T-helper 2 cell (primary cell): ENCODE results near the gene CEACAM4.

ENCODE experiments used
- DNase-seq, 5 experiments: peaks; one replicate each; pipeline versions ENCODE4 v3.0.0 to v3.0.0-alpha.2; 2012 to 2022

Gene CEACAM4

DNA sequence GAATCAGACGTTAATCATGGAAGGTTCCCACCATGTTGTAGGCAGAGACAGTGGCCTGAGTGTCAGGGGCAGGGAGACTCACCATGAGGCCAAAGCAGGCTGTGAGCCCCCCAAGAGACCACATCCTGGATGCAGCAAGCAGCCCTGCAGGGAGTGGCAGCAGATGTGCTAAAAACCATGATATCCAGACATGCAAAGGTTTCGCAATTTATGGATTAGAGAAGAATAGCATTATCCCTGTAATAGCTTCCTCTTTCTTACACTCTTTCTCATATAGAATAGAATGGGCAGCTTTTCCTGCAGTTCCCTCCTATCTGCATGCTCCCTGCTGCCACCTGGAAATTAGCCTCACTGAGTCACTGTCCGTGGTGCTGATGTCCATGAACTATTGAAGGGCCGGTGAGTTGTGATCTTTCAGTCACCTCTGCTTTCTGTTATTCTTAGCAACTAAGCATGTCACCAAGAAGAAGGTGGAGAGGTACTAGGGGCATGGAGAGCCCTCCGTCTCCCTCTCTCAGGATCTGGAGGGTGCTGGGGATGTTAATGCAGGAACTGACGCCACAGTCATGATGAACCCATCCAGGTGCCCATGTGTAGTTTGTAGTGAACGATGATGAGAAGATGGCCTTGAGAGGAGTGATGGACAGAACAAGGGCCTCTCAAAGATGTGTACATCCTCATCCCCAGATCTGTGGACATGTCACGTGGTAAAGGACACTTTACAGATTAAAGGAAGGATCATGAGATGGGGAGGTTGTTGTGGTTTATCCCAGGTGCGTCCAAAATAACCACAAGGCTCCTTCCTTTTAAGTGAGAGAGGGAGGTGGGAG, 9.9 kb downstream of the CEACAM4 start:
- no peak for DNase-seq

DNA sequence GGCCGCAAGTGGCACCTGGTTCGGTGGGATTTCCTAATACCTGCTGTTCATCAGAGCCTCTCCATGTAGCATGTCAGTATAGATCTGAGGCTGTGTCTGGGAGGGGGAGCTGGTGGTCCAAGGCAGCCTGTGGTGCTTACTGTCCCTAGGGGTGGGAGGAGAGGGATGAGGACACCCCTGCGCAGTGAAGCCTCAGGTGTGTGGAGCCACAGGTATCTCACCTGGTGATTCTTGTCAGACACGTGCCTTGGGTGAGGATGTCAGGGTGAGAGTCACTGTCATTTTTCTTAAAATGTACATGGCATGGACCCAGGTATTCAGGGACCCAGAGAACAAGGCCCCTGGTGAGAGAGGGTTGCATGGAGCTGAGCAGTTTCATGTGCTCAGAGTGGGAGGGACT, 11.7 kb downstream of the CEACAM4 start:
- DNase-seq, result no peak

DNA sequence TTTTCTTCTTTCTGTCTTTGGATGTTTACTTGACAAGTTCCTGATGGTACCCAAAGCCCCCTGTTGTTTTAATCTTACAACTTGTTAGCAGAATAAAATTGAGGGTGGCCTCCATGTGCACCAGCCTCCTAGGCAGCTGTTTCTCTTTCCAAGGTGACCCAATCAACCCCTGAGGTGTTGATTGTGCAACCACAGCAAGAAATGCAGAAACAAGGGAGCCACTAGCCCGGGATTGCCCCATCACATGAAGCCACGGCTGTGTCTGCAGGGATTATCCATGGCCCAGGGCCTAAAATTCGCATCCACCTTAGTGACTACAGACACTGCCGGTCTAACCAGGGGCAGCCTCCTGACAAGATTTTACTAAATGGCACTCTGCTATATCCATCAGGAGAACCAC, 14.4 kb downstream of the CEACAM4 start:
- no peak for DNase-seq

DNA sequence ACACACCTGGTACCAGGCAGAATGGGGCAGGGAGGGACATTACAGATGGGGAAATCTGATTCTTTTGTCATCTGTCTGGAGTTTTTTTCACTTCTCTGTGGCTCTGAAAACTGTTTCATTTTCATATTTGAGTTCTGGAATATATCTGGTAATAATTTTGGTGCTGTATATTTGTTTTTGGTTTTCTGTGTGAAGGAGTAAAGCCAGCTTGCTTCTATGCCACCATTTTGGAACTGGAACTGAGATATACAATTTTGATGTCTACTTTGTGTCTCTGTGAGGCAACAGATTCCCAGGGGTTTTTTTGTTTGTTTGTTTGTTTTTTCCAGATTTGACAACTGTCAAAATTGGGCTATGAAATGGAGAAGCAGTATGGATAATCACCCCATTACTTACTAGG, 16.1 kb downstream of the CEACAM4 start:
- no peak for DNase-seq

DNA sequence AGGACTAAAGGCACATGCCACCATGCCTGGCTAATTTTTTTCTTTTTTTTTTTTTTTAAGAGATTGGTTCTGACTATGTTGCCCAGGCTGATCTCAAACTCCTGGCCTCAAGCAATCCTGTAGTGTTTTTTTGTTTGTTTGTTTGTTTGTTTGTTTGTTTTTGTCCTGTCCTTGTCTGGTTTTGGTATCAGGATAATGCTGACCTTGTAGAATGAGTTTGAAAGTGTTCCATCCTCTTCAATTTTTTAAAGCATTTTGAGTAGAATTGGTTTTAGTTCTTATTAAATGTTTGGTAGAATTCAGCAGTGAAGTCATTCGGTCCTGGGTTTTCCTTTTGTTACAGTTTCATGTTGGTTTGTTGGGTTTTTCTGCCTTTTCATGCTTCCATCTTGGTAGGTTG, 19.2 kb downstream of the CEACAM4 start:
- no peak for DNase-seq

DNA sequence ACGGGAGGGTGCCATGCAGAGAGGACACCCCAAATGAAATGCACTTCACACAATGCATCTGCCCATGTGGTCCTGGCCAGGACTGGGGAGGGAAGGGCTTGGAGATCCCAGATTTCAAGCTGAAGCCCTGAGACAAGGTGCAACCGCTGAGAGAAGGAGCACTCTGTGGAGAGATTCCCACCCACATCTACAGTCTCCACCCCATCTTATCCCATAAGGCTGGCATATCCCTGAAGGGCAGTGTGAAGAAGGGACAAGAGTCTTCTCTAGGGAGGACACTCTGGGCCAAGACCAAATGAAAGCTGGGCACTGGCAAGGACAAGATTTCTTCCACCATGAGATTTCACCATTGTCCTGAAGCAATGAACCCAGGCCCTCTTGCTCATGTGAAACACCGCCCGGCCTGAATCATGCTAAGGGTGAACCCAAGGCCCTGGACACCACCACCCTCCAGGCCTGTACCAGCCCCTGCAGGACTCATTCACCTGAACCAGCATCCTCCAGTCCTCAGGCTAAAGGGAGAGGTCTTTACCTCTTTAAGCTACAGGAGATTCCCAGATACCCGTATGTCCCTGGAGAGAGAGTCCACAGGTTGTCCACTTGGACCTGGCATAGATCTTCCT, 20.5 kb downstream of the CEACAM4 start:
- DNase-seq, result no peak

DNA sequence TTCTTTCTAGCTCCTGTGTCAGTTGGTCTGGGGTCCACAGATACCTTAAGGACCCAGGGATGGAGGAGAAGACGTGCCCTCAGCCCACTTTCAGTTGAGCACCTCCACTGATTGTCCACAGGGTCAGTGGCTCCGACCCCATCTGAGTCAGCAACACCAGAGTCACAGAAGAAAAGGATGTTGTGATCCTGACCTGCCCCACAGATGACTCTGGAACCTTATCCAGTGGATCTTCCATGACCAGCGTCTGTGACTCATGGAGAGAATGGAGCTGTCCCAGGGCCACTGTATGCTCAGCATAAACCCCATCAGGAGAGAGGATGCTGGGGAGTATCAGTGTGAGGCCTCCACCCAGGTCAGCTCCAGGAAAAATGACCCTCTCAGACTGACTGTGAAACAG, 22.0 kb downstream of the CEACAM4 start:
- DNase-seq, result no peak

DNA sequence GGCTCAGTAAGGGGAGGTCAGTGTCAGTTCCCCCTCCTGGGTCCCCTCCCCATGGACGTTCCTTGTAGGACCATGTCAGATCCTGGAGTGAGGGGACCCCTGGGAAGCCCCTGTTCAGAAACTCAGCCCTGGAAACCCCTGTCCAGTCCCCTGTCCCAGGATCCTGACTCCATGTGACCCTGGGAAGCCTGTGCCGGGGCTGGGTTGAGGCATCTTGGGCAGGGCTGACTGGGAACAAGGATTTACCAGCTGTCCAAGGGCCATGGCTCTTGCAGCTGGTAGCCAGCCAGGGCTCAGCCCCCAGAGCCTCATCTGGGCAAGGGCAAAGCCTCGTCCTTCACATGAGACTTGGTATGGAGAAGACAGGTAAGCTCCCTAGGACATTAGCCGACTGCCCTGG, 25.1 kb downstream of the CEACAM4 start:
- no peak for DNase-seq

DNA sequence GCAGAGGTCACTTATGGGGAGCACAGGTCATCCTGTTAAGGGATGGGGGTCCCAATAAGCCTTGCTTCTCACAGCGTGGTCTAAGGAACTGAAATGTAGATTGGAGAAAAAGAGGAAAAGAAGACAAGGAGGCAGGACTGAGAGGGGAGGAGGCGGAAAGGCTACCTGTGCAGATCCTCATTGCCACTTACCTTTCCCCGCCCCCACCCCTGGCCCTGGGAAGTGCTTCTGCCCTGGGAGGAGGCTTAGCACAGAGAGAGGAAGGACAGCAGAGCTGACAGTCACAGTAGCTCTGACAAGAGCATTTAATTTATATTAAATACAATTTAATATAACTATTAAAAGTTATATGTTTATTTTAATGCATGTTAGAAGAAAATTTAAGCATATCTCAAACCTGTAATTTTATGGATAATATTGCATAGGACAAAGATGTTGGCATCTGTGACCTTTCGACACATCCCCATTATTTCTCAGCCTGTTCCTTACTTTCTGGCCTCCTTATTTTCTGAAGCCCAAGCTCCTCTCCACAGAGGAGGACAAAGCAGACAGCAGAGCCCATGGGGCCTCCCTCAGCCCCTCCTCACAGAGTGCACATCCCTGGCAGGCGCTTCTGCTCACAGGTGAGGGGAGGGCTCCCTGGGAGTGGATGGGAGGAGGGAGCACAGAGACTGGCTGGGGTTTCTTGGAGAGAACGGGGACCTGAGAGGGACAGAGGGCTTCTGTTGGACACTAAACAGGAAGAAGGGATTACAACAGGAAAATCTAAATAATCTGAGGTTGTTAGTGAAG, 27.5 kb downstream of the CEACAM4 start:
- DNase-seq, result no peak

DNA sequence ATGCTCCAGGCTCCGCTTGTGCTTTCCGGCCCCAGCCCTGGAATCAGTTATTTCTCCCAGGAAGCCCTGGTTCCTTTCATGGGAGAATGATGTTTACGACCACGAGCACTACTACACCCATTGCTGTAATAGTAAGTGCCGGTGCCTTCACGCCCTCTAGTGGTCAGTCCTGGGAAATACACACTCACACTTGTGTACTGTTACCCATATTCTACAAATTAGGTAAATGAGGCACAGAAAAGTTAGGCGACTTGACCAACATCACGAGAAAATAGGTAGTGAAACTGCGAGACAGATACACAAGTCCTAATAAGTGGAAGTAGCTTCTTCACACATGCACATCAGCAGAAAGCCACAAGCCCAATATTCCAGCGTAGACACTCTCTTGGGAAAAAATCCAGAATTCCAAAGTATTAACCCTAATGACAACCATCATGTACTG, 29.3 kb downstream of the CEACAM4 start:
- DNase-seq, result peak; percentile 18 to 67 (median 57)

DNA sequence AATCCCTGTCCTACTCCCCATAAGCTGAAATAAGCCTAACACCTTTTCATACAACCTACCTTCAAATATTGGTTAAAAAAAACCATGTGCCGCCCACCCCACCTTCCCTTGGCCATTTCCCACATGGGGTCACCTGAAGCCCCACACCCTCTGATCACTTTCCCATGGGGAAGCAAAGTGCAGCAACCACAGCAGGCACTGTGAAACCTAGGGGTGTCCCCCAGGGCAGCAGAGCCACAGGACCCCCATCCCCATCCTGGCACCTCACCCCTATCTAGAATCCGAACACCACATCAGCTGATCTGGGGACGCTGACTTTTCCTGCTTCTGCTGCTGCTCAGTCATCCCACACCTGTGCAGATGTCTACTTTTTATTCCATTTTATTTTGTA, 31.0 kb downstream of the CEACAM4 start:
- DNase-seq, result no peak

DNA sequence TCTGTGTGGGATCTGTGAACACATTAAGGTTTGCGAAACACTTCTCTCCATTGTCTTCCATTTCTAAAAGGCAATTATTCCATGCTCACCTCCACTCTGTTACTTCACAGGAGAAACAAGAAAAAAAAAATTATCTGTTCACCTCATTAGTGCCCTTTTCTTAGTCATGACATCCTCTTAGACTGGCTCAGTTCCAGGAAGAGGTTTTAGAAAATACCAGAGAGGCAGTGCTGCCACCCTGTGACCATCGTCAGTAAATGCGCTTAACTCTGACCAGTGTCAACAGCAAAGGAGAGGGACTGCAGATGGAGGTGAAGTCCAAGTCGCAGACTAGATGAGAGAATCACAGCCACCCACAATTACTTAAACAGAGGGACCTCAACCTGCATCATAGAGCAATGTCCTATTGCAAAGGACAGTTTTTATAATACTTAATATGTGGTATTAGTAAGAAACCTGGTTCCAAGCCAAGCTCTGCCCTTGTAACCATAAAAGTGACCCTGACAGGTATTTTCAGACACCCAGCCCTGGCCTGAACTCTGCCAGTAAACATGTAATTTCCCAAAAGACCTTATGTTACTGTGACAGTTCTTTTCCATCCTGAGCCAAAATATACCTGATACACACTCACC, 31.5 kb downstream of the CEACAM4 start:
- peak; percentile 19 to 78 (median 47) for DNase-seq

DNA sequence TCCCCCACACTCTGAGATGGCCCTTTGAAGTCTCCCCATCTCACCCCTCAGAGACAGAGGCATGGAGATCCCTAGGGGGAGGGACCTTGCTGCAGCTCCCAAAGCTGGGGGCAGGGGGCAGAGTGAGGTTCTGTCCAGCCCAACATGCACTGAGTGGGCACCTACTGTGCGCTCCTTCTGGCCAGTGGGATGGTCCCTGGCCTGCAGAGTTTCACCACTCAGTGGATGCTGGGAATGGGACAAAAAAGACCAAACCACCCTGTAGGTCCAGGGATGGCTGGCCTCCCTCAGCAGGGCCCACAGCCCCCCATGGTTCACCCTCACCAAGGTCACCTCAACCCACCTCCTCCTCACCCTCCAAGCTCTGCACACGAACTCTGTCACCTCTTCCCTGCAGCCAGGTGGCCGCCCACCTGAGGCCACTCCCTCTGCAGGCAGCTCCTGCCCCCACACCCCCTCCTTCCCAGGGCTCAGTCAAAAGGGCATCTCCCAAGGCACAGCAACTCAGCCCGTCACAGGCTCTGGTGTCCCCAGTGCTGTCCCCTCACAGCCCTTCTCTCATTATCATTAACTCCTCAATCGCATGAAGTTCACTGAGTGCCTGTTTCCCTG, 34.8 kb downstream of the CEACAM4 start:
- no peak for DNase-seq

DNA sequence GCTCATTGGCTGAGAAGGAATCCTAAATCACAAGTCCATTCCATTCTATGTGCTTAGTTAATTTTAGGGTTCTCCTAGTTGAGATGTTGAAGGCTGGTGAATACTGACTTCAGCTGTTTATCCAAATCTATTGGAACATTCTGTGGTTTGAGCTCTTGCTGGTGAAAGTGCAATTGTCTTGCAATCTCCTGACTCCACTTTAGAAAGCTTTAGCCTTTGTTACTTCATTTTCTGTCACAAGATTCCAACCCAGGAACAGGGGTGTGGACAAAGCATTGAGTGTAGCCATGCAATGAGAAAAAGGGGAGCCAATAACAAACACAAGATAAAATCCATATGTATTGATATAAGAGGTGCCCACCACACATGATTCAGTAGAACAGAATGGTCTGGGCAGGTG, 35.9 kb downstream of the CEACAM4 start:
- no peak for DNase-seq

DNA sequence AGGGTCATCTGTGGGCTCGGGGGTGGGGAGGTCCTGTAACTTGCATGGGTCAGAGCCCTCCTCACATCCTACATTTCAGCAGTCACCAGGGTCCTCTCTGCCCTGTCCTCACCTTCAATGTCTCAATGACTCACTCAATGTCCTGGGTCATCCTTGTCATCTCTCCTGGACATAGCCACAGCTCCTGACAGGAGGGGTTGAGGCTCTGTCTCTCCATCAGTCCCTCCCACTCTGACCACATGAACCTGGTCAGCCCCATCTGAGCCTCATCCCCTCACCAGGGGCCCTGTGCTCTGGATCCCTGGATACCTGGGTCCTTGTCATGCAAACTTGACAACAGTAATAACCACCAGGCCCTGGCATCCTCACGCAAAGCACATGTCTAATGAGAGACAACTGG, 37.5 kb downstream of the CEACAM4 start:
- no peak for DNase-seq

DNA sequence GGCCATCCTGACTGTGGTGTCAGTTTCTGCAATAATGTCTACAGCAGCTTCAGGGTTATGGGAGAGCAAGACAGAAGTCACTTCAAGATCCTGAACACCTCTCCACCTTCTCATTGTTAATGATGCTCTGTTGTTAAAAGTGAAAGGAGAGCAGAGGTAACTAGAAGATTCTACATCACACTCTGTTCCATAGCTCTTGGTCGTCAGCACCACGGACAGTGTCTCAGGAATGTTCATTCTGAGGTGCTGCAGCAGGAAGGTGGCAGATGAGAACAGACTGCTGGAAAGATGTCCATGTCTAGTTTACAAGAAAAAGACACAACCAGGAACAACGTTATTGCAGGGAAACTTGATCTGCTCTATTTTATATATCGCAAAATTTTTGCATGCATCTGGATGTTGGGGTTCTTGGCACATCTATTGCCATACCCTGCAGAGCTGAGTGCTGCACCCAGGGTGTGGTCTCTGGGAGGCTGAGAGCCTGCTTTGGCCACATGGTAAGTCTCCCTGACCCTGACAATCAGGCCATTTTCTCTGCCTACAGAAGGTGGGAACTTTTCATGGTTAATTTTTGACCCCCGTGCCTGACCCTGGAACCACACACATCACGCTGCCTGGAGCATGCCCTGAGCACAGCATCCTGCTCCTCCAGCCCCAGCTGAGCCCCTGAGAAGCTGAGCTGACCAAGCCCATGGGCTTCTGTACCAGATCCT, 38.2 kb downstream of the CEACAM4 start:
- peak in 1 of 5 experiments; percentile 21 for DNase-seq

DNA sequence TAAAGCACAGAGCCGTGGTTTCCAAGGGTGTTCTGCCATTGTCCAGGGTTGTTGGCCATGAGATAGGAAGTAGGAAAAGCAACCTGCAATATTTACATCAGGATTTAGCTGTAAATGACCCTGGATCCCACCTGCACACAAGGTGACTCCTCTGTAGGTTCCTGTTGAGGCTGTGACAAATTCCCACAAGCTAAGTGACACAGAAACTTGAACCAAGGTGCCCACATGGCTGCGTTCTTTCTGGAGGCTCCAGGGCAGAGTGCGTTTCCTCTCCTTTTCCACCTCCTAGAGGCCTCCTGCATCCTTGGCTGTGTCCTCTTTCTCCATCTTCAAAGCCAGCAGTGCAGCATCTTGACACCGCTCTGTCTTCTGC, 39.0 kb downstream of the CEACAM4 start:
- DNase-seq, result no peak

DNA sequence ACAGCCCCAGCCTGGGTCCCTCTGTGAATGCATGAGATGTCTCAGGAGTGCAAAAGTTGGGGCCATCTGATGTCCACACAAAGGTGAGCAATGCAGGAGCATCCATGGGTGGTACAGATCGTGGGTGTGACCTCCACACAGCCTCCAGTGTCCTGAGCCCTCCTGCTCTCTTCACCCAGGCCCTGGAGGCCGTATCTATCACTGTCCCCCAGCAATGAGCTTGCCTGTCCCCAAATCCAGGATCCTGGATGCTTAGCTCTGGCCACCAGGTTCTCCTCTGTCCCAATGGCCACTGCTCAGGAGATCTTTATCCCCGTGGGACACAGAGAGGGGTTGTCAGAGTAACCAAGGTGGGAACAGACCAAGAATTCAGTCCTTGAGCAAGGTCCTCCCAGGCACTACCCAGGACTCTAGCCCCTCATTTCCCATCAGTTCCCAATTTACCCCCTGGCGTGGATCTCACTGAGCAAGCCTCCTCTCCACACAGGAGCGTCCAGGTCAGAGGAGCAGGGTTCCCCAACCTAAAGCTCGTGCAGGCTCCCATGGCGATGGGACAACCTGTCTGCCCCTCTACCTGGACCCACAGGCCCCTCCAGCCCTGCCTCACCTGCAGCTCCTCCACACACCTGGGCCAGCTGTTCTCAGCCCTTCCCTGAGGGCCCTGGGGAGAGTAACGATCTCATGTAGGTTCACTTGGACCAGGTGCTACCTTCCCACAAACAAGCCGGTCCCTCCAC, 39.6 kb downstream of the CEACAM4 start:
- DNase-seq, result no peak

DNA sequence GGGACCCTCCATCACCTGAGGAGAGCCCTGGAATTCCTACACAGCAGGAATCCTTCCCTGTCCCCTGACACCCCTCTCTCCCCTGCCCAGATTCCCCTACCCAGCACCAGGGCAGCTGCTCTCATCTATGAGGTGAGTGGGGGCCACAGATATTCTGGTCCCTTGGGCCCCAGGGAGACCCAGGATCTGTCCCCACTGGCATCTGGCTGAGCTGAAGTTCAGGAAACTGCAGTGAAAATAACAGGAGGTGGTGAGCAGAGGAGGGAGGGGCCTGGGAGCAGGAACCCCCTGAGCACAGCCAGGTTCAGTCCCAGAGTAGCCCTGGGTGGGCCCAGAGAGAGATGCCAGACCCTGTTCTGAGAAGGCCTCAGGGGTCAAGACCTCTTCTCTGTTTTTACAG, 40.8 kb downstream of the CEACAM4 start:
- no peak for DNase-seq

DNA sequence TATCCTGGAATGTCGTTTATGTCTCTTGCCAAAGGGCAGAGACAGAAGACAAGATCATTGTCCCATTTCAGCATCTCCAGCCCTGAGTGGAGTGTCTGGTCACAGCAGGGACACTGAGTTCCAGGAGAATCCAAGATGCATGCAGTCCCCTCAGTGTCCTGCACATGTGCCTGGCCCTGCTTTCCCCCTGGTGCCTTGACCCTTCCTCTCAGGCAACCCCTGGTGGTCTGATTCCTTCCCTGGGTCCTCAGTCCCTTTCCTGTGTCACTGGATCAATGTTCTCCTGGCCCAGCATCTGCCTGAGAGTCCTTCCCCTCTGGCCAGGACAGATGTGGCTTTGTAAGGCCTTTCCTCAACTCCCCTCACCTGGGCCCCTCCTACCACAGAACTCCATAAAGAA, 41.9 kb downstream of the CEACAM4 start:
- no peak for DNase-seq

DNA sequence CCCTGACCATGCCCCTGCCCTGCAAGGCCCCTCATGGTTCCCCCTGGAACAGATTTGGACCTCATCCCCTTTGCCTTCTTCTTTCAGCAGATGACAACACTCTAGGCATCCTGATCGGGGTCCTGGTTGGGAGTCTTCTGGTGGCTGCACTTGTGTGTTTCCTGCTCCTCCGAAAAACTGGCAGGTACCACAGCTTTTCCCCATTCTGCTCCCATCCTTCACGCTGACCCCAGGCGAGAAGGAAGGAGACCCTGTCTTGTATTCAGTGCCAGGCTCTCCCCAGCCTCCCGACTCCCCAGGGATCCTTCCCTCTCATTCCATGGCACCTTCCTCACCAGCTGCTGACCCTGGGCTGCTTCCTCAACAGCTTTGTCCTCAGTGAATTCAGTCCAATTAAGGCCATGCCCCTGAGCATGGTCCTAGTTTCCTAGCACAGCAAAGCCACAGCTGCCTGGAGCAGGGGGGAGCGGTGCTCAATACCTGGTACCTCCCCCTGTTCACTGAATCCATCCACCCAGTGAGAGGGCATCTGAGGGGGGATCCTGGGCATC, 42.5 kb downstream of the CEACAM4 start:
- no peak for DNase-seq
